GM12801 (cell line): ENCODE data around the gene ACBD6.

Experiments
- CTCF ChIP-seq: IDR thresholded peaks from one replicate; pipeline ENCODE4 v1.5.1; 2011; ENCODE audit warnings: control low read depth; ENCODE audit not compliant: insufficient read length; ENCODE audit errors: extremely low read depth

Gene ACBD6

GRCh38 chr1:180500689-180501088 lies 1.7 kb downstream of the ACBD6 start:
- no peak for TF ChIP-seq CTCF

GRCh38 chr1:180498594-180498993 lies 3.8 kb downstream of the ACBD6 start:
- TF ChIP-seq CTCF = no peak

- no peak for TF ChIP-seq CTCF
These were observed 4.6 kb downstream of the ACBD6 start for GRCh38 chr1:180497826-180498225.

- TF ChIP-seq CTCF = no peak
These were observed 8.0 kb downstream of the ACBD6 start for GRCh38 chr1:180494370-180494769.

- TF ChIP-seq CTCF = no peak
These were observed 12.4 kb downstream of the ACBD6 start for GRCh38 chr1:180489976-180490375.

- TF ChIP-seq CTCF = no peak
These were observed 13.1 kb downstream of the ACBD6 start for GRCh38 chr1:180489313-180489712.

GRCh38 chr1:180488661-180489060 lies 13.7 kb downstream of the ACBD6 start:
- no peak for TF ChIP-seq CTCF

- no peak for TF ChIP-seq CTCF
These were observed 16.3 kb downstream of the ACBD6 start for GRCh38 chr1:180486092-180486491.
